Gastroesophageal sphincter (tissue), 4 donors: ENCODE measurements around the gene NANOS3. TPM values are rescaled to one million over a fixed set of nuclear protein-coding genes. Genes with fewer than 3 reads are reported as not detected.
"Not testable (repeated sequence)": the region's sequence is repeated elsewhere in the genome, so short reads cannot be mapped to it uniquely, and the experiment has no call there.

ENCODE experiments used
- ATAC-seq: fragments of 150-250 bp; one replicate; pipeline ENCODE4 v1.9.1; 2016; ENCODE audit warnings: mild to moderate bottlenecking, moderate library complexity
- H3K27ac ChIP-seq, 4 donors: fragments of 200-600 bp; sonication (generic) in 3 of 4; 1 replicate in 3 of 4; 2 replicates in 1 of 4; pipeline ENCODE4 v1.5.1; 2016 to 2019
- H3K27me3 ChIP-seq: fragments of 200-600 bp; sonication (generic); one replicate; pipeline ENCODE4 v1.5.1; 2019
- H3K36me3 ChIP-seq, 2 donors: fragments of 200-600 bp; sonication (generic); one replicate each; pipeline ENCODE4 v1.5.1; 2019; ENCODE audit warnings: control low read depth in 1 of 2
- H3K4me1 ChIP-seq, 3 donors: fragments of 200-600 bp; sonication (generic); 1 replicate in 2 of 3; 2 replicates in 1 of 3; pipeline ENCODE4 v1.5.1; 2016 to 2019; ENCODE audit warnings: control low read depth in 2 of 3
- H3K4me3 ChIP-seq, 2 donors: fragments of 200-600 bp; sonication (generic); one replicate each; pipeline ENCODE4 v1.5.1; 2019; ENCODE audit warnings: mild to moderate bottlenecking in 1 of 2, moderate library complexity in 1 of 2
- H3K9me3 ChIP-seq, 3 donors: fragments of 200-600 bp; sonication (generic); one replicate each; pipeline ENCODE4 v1.5.1; 2017 to 2019; ENCODE audit warnings: control low read depth in 2 of 3
- EP300 ChIP-seq: sonication (generic); formaldehyde crosslinking; IDR thresholded peaks from one replicate; pipeline ENCODE4 v1.6.1; 2017; ENCODE audit warnings: antibody characterized with exemption, mild to moderate bottlenecking
- POLR2A ChIP-seq, 2 donors: fragments of 450-650 bp; IDR thresholded peaks; one replicate each; pipeline ENCODE4 v1.6.1; 2017; ENCODE audit warnings: antibody characterized with exemption in 2 of 2, mild to moderate bottlenecking in 2 of 2, moderate library complexity in 1 of 2
- POLR2AphosphoS5 ChIP-seq: sonication (generic); formaldehyde crosslinking; IDR thresholded peaks from one replicate; pipeline ENCODE4 v1.6.1; 2017; ENCODE audit warnings: antibody characterized with exemption
- WGBS, 2 donors: methylation state at CpG; one replicate each; pipeline ENCODE4 v1.1.5; 2018; ENCODE audit warnings: low coverage in 1 of 2; 5-methylcytosine and 5-hydroxymethylcytosine counted together
- total RNA-seq, 4 donors: library from RNA; depleted of rRNA; stranded (reverse); fragments of >200 nt; gene quantifications; one replicate each; pipeline ENCODE4 v1.1.0, GENCODE V29; 2016
- TF ChIP-seq, protein P1 (sequence below), 4 experiments: fragments of 200-600 bp in 2 of 4; fragments of 450-650 bp in 2 of 4; sonication (generic) in 1 of 4; IDR thresholded peaks; one replicate each; pipeline ENCODE4 v1.5.1; 2017 to 2019; ENCODE audit warnings: antibody characterized with exemption in 4 of 4, mild to moderate bottlenecking in 2 of 4, moderate library complexity in 2 of 4

NANOS3 gene
- total RNA-seq, 4 donors from 2014 or later, result 1.1 to 5.0 TPM; not detected in 2

DNA sequence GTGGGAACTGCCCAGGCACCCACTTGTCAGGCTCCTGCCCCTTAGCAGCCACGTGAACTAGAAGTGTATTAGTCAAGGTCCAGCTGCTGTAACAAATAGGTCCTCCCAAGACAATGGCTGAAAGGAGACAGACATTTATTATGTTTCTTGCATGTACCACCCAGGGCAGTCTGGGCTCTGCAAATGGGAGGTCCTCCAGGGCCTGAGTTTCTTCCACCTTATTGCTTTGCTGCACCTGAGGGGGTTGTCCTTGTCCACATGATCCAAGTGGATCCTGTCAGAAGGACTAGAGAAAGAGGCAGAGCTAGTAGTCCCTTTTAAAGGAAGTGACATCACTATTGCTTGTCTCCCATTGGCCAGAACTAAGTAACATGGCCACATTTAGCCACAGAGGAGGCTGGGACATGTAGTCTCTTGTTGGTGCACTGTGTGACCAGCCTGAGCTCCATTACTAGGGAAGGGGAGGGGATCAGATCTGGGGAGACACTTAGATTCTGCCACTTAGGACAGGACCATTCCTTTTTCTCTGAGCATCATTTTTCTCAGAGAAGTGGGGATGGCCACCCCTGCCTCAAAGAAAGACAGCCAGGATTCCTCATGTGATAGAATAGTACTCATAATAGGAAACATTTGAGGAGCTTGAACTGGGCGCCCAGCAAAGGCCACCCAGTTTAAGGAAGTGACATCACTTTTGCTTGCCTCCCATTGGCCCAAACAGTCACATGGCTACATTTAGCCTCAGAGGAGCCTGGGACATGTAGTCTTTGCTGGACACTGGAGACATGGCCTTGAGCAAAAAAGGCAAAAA is 44.2 kb downstream of the NANOS3 start:
- Histone ChIP-seq H3K4me1 (no peaks in the 10 kb centered on the region), H3K9me3 (peaks cover 0 to 6% (median 0%) of the 10 kb centered on the region in 3 donors), H3K27me3 (no peaks in the 10 kb centered on the region), H3K36me3 (peaks cover 0 to 98% of the 10 kb centered on the region in 2 donors), H3K4me3 (no peak overlapping the region), H3K27ac (no peak overlapping the region)
- peak; percentile 37 for ATAC-seq
- 40% methylated on average over 1 of the region's 2 CpGs; no CpG with 5 or more reads in 1 of the 2 donors for WGBS, 2 donors
- TF ChIP-seq EP300 (no peak), POLR2A (IDR thresholded peaks at IDR 0.05) (no peak), POLR2AphosphoS5 (no peak)
- TF ChIP-seq, protein P1, sequence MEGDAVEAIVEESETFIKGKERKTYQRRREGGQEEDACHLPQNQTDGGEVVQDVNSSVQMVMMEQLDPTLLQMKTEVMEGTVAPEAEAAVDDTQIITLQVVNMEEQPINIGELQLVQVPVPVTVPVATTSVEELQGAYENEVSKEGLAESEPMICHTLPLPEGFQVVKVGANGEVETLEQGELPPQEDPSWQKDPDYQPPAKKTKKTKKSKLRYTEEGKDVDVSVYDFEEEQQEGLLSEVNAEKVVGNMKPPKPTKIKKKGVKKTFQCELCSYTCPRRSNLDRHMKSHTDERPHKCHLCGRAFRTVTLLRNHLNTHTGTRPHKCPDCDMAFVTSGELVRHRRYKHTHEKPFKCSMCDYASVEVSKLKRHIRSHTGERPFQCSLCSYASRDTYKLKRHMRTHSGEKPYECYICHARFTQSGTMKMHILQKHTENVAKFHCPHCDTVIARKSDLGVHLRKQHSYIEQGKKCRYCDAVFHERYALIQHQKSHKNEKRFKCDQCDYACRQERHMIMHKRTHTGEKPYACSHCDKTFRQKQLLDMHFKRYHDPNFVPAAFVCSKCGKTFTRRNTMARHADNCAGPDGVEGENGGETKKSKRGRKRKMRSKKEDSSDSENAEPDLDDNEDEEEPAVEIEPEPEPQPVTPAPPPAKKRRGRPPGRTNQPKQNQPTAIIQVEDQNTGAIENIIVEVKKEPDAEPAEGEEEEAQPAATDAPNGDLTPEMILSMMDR (IDR thresholded peaks at IDR 0.05), result no peak

DNA sequence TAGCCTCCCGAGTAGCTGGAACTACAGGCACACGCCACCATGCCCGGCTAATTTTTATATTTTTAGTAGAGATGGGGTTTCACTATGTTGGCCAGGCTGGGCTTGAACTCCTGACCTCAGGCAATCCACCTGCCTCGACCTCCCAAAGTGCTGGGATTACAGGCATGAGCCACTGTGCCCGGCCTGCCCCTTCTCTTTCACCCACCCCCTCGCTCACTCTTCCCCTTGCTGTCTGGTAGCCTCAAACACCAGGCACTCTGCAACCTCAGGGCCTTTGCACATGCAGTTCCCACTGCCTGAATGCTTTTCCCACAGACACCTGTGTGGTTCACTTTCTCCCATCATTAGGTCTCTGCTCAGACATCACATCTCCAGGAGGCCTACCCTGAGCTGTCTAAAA is 45.2 kb downstream of the NANOS3 start:
- H3K4me3 ChIP-seq, ATAC-seq, H3K4me1 ChIP-seq, H3K27ac ChIP-seq, H3K9me3 ChIP-seq, H3K27me3 ChIP-seq: not testable (repeated sequence)
- H3K36me3 ChIP-seq, result peaks cover 0 to 98% of the 10 kb centered on the region in 2 donors
- whole genome bisulfite sequencing, 2 donors, result 93 to 100% methylated on average over 2 to 6 of the region's 6 CpGs

DNA sequence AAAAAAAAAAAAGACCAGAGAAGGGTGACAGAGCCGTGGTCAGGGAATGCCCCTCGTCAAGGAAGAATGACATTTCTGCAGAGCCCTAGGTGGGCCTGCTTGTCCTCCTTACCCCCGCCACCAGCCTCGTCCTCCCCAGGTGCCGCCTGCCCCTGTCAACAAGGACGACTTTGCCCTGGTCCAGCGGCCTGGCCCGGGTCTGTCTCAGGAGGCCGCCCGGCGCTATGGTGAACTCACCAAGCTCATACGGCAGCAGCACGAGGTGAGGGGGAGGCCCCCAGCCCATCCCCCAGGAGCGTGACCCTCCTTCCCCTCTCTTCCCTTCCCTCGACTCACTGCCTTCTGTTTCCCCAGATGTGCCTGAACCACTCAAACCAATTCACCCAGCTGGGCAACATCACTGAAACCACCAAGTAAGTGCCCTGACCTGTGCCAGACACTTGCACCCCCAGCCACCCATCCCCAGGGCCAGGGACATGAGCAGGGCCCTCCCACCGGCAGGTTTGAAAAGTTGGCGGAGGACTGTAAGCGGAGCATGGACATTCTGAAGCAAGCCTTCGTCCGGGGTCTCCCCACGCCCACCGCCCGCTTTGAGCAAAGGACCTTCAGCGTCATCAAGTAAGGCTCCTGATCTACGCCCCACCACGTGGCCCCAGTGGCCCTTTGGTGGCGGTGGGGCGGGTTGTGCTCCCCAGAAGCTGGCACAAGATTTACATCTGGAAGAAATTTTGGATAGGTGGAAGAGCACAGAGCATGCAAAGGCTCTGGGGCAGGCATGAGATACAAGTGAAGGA is 46.5 kb downstream of the NANOS3 start:
- H3K27ac ChIP-seq, result no peak overlapping the region
- WGBS, 2 donors, result 94 to 95% methylated on average over 13 of the region's 28 CpGs
- no peaks in the 10 kb centered on the region for H3K4me1 ChIP-seq
- H3K9me3 ChIP-seq, result peaks cover 0 to 6% (median 0%) of the 10 kb centered on the region in 3 donors
- peaks cover 0 to 98% of the 10 kb centered on the region in 2 donors for H3K36me3 ChIP-seq
- no peak overlapping the region for H3K4me3 ChIP-seq
- no peak for ATAC-seq
- TF ChIP-seq EP300, result no peak
- no peak for TF ChIP-seq POLR2AphosphoS5
- TF ChIP-seq, protein P1 (IDR thresholded peaks at IDR 0.05), result no peak
- no peak for TF ChIP-seq POLR2A (IDR thresholded peaks at IDR 0.05)
- no peaks in the 10 kb centered on the region for H3K27me3 ChIP-seq

DNA sequence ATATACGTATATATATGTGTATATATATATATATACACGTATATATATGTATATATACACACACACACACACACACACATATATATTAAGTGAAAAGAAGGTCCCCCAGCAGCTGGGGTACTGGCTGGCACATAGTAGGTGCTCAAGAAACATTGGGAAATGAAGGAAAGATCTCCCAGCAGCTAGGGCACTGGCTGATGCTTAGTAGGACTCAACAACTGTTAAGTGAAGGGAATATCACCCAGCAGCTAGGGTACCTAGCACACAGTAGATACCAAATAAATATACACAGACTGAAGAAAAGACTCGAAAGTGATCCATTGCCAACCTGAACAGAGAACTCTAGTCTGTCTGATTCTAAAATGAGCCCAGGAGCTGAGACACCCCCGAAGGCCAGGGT is 49.1 kb downstream of the NANOS3 start:
- no peak for ATAC-seq
- WGBS, 2 donors, result 68% methylated on average over 4 of the region's 4 CpGs; no CpG with 5 or more reads in 1 of the 2 donors
- Histone ChIP-seq H3K4me1 (no peaks in the 10 kb centered on the region), H3K36me3 (peaks cover 0 to 92% of the 10 kb centered on the region in 2 donors), H3K4me3 (no peak overlapping the region), H3K9me3 (peaks cover 0 to 1% (median 0%) of the 10 kb centered on the region in 3 donors), H3K27me3 (no peaks in the 10 kb centered on the region), H3K27ac (no peak overlapping the region)
- TF ChIP-seq POLR2AphosphoS5, result no peak
- TF ChIP-seq POLR2A (IDR thresholded peaks at IDR 0.05), result no peak
- no peak for TF ChIP-seq EP300
- TF ChIP-seq, protein P1 (IDR thresholded peaks at IDR 0.05), result no peak

DNA sequence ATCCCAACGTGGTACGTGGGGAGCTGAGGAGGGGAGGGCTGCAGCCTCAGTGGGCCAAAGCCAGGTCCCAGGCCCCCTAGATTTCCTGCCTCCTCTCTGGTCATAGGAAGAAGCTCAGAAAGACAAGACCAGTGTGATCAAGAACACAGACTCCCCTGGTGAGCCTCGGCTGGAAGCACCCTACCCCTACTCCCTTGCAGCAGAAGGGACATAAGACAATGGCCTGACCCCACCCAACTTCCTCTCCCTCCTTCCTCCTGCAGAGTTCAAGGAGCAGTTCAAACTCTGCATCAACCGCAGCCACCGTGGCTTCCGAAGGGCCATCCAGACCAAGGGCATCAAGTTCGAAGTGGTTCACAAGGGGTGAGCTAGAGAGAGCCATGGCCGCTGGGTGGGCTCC is 49.8 kb downstream of the NANOS3 start:
- Histone ChIP-seq H3K9me3 (no peaks in the 10 kb centered on the region), H3K27me3 (no peaks in the 10 kb centered on the region), H3K36me3 (peaks cover 0 to 92% of the 10 kb centered on the region in 2 donors), H3K4me3 (no peak overlapping the region), H3K27ac (no peak overlapping the region), H3K4me1 (no peaks in the 10 kb centered on the region)
- no peak for ATAC-seq
- TF ChIP-seq POLR2AphosphoS5 (no peak), POLR2A (IDR thresholded peaks at IDR 0.05) (no peak), EP300 (no peak)
- TF ChIP-seq, protein P1 (IDR thresholded peaks at IDR 0.05), result no peak
- WGBS, 2 donors, result 60% methylated on average over 1 of the region's 8 CpGs; no CpG with 5 or more reads in 1 of the 2 donors
